Neural progenitor cell (in vitro differentiated cells): ENCODE results near the gene TXNDC9.

Experiments
- EZH2phosphoT487 ChIP-seq: fragments of 200-600 bp; sonication (generic); IDR thresholded peaks from 2 replicates; pipeline ENCODE4 v1.6.1; 2017; ENCODE audit warnings: antibody characterized with exemption
- TF ChIP-seq, protein P1 (sequence below): fragments of 200-600 bp; sonication (generic); IDR thresholded peaks from 2 replicates; pipeline ENCODE4 v1.5.1; 2017; ENCODE audit warnings: antibody characterized with exemption, mild to moderate bottlenecking

DNA sequence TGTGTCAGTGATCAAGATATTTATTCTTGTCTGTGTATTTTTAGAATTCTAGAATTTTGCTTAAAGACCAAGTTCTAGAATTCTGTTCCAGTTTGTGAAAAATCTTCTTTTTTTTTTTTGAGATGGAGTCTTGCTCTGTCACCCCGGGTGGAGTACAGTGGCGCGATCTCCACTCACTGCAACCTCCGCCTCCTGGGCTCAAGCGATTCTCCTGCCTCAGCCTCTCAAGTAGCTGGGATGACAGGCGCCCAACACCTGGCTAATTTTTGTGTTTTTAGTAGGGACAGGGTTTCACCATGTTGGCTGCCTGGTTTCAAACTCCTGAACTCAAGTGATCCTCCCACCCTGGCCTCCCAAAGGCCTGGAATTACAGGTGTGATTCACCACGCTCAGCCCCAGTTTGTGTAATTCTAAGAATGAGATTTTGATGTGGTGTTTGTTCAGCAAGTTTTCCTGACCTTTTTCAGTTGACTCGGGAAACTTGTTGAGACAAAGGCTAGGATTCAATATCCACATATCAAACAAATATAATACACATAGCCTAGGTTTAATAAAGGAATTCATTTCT lies 4.6 kb upstream of the TXNDC9 start:
- TF ChIP-seq, protein P1, sequence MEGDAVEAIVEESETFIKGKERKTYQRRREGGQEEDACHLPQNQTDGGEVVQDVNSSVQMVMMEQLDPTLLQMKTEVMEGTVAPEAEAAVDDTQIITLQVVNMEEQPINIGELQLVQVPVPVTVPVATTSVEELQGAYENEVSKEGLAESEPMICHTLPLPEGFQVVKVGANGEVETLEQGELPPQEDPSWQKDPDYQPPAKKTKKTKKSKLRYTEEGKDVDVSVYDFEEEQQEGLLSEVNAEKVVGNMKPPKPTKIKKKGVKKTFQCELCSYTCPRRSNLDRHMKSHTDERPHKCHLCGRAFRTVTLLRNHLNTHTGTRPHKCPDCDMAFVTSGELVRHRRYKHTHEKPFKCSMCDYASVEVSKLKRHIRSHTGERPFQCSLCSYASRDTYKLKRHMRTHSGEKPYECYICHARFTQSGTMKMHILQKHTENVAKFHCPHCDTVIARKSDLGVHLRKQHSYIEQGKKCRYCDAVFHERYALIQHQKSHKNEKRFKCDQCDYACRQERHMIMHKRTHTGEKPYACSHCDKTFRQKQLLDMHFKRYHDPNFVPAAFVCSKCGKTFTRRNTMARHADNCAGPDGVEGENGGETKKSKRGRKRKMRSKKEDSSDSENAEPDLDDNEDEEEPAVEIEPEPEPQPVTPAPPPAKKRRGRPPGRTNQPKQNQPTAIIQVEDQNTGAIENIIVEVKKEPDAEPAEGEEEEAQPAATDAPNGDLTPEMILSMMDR, result no peak
- no peak for TF ChIP-seq EZH2phosphoT487
